ENCODE results near the gene CES2.

CES2 gene

DNA sequence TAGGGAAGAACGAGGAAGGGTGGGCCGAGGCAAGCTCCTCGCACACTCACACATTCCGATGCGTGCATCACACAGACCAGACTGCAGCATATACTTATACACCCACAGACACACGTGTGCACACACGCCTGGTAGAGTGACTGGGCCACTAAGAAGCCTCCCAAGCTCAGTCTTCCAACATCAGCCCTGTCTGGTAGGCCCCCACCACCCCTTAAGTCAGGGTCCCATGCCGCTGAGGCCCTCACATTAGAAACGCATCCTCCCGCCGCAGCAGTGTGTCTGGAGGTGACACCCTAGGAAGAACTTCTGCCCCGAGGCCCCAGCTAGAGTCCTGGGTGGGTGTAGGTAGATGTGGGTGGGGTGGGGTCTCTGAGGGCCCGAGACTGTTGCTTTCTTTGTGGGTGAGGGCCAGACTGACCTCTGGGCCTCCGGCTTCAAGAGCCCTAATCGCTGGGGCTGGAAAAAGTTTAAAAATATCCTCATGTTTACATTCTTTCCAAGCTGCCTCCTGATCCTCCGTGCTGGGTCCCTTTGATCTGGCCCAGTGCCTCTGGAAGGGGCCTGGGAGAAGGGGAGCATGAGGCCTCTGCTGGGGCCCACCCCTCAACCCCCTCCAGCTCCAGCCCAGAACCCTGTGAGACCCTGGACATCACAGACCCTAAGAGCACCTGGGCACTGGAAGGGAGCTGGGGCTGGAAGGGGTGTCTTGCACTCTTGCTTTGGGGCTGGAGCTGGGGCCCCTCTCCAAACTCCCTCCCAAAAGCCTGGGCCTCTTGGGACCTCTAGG lies 30.3 kb upstream of the CES2 start:
- H3K27me3 Mint-ChIP-seq (ENCODE audit: low read depth), result peaks cover 8% of the 10 kb centered on the region
- TF ChIP-seq, protein P1, sequence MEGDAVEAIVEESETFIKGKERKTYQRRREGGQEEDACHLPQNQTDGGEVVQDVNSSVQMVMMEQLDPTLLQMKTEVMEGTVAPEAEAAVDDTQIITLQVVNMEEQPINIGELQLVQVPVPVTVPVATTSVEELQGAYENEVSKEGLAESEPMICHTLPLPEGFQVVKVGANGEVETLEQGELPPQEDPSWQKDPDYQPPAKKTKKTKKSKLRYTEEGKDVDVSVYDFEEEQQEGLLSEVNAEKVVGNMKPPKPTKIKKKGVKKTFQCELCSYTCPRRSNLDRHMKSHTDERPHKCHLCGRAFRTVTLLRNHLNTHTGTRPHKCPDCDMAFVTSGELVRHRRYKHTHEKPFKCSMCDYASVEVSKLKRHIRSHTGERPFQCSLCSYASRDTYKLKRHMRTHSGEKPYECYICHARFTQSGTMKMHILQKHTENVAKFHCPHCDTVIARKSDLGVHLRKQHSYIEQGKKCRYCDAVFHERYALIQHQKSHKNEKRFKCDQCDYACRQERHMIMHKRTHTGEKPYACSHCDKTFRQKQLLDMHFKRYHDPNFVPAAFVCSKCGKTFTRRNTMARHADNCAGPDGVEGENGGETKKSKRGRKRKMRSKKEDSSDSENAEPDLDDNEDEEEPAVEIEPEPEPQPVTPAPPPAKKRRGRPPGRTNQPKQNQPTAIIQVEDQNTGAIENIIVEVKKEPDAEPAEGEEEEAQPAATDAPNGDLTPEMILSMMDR (IDR thresholded peaks at IDR 0.05; ENCODE audit: unreplicated experiment in 3 of 3), result no peak
- H3K4me1 Mint-ChIP-seq, result peaks cover 42% of the 10 kb centered on the region
- peak overlapping the region in 1 of 3 experiments; percentile 30 for H3K4me3 Mint-ChIP-seq
- no peaks in the 10 kb centered on the region for H3K9me3 Mint-ChIP-seq
- peak overlapping the region; percentile 59 to 91 (median 78) for H3K27ac Mint-ChIP-seq
- no peaks in the 10 kb centered on the region for H3K36me3 Mint-ChIP-seq (ENCODE audit: low read depth)

GRCh38 chr16:66905633-66906539 lies 29.4 kb upstream of the CES2 start:
- Mint-ChIP-seq H3K4me3 (no peak overlapping the region), H3K36me3 (ENCODE audit: low read depth) (no peaks in the 10 kb centered on the region), H3K27ac (peak overlapping the region; percentile 59 to 91 (median 78)), H3K27me3 (ENCODE audit: low read depth) (peaks cover 8% of the 10 kb centered on the region), H3K4me1 (peaks cover 34% of the 10 kb centered on the region), H3K9me3 (no peaks in the 10 kb centered on the region)
- TF ChIP-seq, protein P1 (IDR thresholded peaks at IDR 0.05; ENCODE audit: unreplicated experiment in 3 of 3), result no peak

DNA sequence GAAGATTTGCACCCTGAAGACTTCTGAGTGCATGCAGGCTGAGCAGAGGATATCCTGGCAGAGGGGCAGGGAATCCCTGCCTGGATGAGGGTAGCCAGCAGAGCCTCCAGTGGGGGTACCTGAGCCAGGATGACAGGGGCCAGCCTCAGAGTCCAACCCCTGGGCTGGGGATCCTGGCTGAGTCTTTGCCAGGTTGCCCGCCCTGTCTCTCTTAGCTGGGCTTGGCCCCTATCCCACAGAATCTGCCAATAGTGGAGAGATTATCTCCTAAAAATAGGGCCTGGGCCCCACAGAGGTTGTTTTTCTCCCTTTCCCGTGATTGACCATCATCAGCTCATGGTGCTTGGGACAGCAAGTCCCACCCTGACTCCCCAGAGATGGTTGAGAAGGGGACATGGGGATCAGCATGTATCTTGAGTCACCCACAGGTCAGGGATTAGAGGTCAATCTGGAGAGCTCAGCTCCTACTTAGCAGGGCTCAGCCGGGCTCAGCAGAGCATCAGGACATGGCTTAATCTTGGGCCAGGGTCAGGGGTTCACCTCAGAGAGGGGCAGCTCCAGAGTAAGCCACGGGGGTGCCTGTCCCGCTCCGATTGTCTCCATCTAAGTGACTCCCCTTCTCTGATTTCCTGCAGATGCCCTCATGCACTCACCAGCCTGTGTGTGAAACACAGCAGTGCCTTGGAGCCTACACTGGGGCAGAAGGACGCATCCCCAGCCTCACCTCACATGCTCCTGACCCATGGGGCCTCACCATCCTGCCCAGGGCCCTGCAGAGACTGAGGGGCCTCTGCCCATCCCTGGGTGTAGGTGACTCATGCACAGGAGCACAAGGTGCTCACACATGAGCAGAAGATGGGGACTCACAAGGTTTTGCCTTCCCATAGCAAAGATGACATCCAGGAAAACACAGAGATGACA lies 28.1 kb upstream of the CES2 start:
- Mint-ChIP-seq H3K9me3 (no peaks in the 10 kb centered on the region), H3K4me3 (no peak overlapping the region), H3K27ac (peak overlapping the region in 1 of 3 experiments; percentile 44), H3K36me3 (ENCODE audit: low read depth) (no peaks in the 10 kb centered on the region), H3K27me3 (ENCODE audit: low read depth) (peaks cover 13% of the 10 kb centered on the region), H3K4me1 (peaks cover 26% of the 10 kb centered on the region)
- TF ChIP-seq, protein P1 (IDR thresholded peaks at IDR 0.05; ENCODE audit: unreplicated experiment in 3 of 3), result no peak

DNA sequence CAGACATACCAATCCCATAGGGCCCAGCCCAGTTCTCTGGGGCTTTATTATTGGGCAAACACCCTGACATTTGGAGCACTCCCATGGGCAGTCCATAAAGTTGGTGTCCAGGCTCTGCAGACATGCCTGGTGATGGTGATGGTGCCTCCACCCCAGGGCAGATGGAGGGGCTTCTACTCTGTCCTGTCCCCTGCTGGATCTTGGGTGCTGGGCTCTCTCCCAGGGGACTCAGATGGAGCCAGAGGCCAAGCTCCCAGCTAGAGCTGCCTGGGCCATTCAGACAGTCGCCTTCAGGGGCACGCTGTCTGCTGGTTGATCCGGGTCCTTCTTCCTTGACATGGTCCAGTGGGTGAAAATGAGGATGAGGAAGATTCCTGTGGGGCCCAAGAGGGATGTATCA lies 27.2 kb upstream of the CES2 start:
- peaks cover 20% of the 10 kb centered on the region for H3K4me1 Mint-ChIP-seq
- peaks cover 13% of the 10 kb centered on the region for H3K27me3 Mint-ChIP-seq (ENCODE audit: low read depth)
- H3K36me3 Mint-ChIP-seq (ENCODE audit: low read depth), result no peaks in the 10 kb centered on the region
- TF ChIP-seq, protein P1 (IDR thresholded peaks at IDR 0.05; ENCODE audit: unreplicated experiment in 3 of 3), result no peak
- no peak overlapping the region for H3K4me3 Mint-ChIP-seq
- H3K9me3 Mint-ChIP-seq, result no peaks in the 10 kb centered on the region
- peak overlapping the region in 1 of 3 experiments; percentile 44 for H3K27ac Mint-ChIP-seq

DNA sequence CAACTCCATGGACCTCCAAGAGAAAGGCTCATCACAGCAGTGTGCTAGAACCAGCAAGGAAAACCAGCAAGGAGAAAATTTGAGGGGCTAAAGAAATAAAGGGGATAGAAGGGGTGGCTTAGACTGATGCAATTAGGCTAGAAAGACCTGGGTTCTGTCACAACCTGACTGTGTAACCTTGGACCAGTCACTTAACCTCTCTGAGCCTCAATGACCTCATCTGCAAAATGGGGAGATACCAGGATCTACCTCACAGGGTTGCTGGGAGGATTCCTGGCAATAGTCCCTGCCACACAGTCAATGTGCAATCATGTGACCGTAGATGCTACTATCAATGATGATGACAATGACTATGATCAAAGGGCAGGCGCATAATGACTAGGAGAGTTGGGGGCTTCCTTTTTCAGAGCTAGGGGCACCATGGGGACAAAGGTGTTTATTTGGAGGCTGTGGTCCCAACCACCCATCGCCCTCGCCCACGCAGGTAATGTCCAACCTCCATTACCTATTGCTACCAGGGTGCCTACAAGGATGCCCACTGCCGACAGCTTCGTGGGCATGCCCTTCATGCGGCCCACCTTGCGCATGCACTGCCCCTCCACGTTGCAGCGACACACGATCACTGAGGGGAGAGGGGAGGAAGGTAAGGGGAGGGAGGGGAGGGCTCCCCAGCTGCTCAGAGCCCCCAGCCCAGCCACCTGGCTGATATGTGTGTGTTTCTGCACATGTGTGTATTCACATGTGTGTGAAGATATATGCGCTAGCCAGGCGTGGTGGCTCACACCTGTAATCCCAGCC lies 26.4 kb upstream of the CES2 start:
- H3K4me1 Mint-ChIP-seq, result peaks cover 20% of the 10 kb centered on the region
- peaks cover 17% of the 10 kb centered on the region for H3K27me3 Mint-ChIP-seq (ENCODE audit: low read depth)
- TF ChIP-seq, protein P1 (IDR thresholded peaks at IDR 0.05; ENCODE audit: unreplicated experiment in 3 of 3), result no peak
- H3K9me3 Mint-ChIP-seq, result no peaks in the 10 kb centered on the region
- no peaks in the 10 kb centered on the region for H3K36me3 Mint-ChIP-seq (ENCODE audit: low read depth)
- no peak overlapping the region for H3K27ac Mint-ChIP-seq
- no peak overlapping the region for H3K4me3 Mint-ChIP-seq

Data from nephron (organoid).